Stimulated activated CD4-positive, alpha-beta T cell treated with anti-CD3 and anti-CD28 coated beads, Interleukin-15, amount 100 ng/mL, for 48 hours (primary cell): ENCODE data around the gene CEACAM19.

ENCODE experiments used
- DNase-seq, 2 donors: peaks; one replicate each; pipeline ENCODE4 v3.0.0-alpha.2; 2020; ENCODE audit warnings: low read depth in 2 of 2

CEACAM19 gene

GRCh38 chr19:44722131-44723121 is 51.1 kb downstream of the CEACAM19 start:
- DNase-seq, result no peak

GRCh38 chr19:44723299-44723951 is 52.1 kb downstream of the CEACAM19 start:
- no peak for DNase-seq

GRCh38 chr19:44723952-44724319 is 52.7 kb downstream of the CEACAM19 start:
- peak; percentile 61 to 67 for DNase-seq

GRCh38 chr19:44725251-44725650 is 54.0 kb downstream of the CEACAM19 start:
- no peak for DNase-seq

- no peak for DNase-seq
These were observed 54.4 kb downstream of the CEACAM19 start for GRCh38 chr19:44725684-44726083.

GRCh38 chr19:44726465-44726864 is 55.2 kb downstream of the CEACAM19 start:
- DNase-seq, result no peak

- no peak for DNase-seq
These were observed 56.9 kb downstream of the CEACAM19 start for GRCh38 chr19:44728178-44728577.

- no peak for DNase-seq
These were observed 58.3 kb downstream of the CEACAM19 start for GRCh38 chr19:44729516-44730033.

GRCh38 chr19:44731081-44731480 is 59.8 kb downstream of the CEACAM19 start:
- no peak for DNase-seq

- DNase-seq, result no peak
These were observed 60.3 kb downstream of the CEACAM19 start for GRCh38 chr19:44731622-44732021.

- DNase-seq, result no peak
These were observed 61.1 kb downstream of the CEACAM19 start for GRCh38 chr19:44732235-44733014.
